LNCAP (cell line): ENCODE data around the gene VSIG10L2.

Experiments
- CTCF ChIP-seq: fragments of 450-650 bp; IDR thresholded peaks from 2 replicates; pipeline ENCODE4 v1.5.1; 2017; ENCODE audit warnings: mild to moderate bottlenecking

Gene VSIG10L2

GRCh38 chr11:125950696-125951651 lies 5.1 kb downstream of the VSIG10L2 start:
- no peak for TF ChIP-seq CTCF

GRCh38 chr11:125951731-125952130 lies 5.9 kb downstream of the VSIG10L2 start:
- TF ChIP-seq CTCF, result no peak

- no peak for TF ChIP-seq CTCF
Measured at GRCh38 chr11:125952559-125952958, 6.7 kb downstream of the VSIG10L2 start.

GRCh38 chr11:125952973-125953372 lies 7.1 kb downstream of the VSIG10L2 start:
- no peak for TF ChIP-seq CTCF

GRCh38 chr11:125953401-125953935 lies 7.6 kb downstream of the VSIG10L2 start:
- no peak for TF ChIP-seq CTCF

GRCh38 chr11:125954123-125954944 lies 8.5 kb downstream of the VSIG10L2 start:
- TF ChIP-seq CTCF, result no peak

- no peak for TF ChIP-seq CTCF
Measured at GRCh38 chr11:125954945-125955640, 9.2 kb downstream of the VSIG10L2 start.
